Transverse colon (tissue), 4 donors: ENCODE data around the gene PLEKHG4B. TPM values are rescaled to one million over a fixed set of nuclear protein-coding genes. Genes with fewer than 3 reads are reported as not detected.

ENCODE experiments used
- DNase-seq: peaks from one replicate; pipeline ENCODE4 v3.0.0-alpha.2; 2019
- H3K27ac ChIP-seq, 4 donors: fragments of 200-600 bp; sonication (generic); 2 replicates each; pipeline ENCODE4 v1.5.1; 2016 to 2018; ENCODE audit warnings: inconsistent platforms in 4 of 4
- H3K27me3 ChIP-seq: fragments of 200-600 bp; sonication (generic); 2 replicates; pipeline ENCODE4 v1.5.1; 2017; ENCODE audit warnings: inconsistent platforms
- H3K36me3 ChIP-seq, 4 donors: fragments of 200-600 bp; sonication (generic); 2 replicates each; pipeline ENCODE4 v1.5.1; 2017 to 2019; ENCODE audit warnings: inconsistent platforms in 4 of 4
- H3K4me1 ChIP-seq, 4 donors: fragments of 200-600 bp; sonication (generic); 2 replicates each; pipeline ENCODE4 v1.5.1; 2017 to 2020; ENCODE audit warnings: inconsistent platforms in 4 of 4
- H3K4me3 ChIP-seq, 4 donors: fragments of 200-600 bp; sonication (generic); 1 replicate in 1 of 4; 2 replicates in 3 of 4; pipeline versions ENCODE4 v1.5.1 to v1.6.1; 2017 to 2019; ENCODE audit warnings: inconsistent platforms in 4 of 4
- H3K9me3 ChIP-seq, 2 donors: fragments of 200-600 bp; sonication (generic); 2 replicates each; pipeline ENCODE4 v1.5.1; 2017 to 2019; ENCODE audit warnings: inconsistent platforms in 2 of 2
- EP300 ChIP-seq: sonication (generic); formaldehyde crosslinking; IDR thresholded peaks from one replicate; pipeline ENCODE4 v1.6.1; 2017; ENCODE audit warnings: antibody characterized with exemption, low read depth
- POLR2A ChIP-seq: fragments of 450-650 bp; IDR thresholded peaks from one replicate; pipeline ENCODE4 v1.6.1; 2016; ENCODE audit warnings: antibody characterized with exemption, mild to moderate bottlenecking, moderate library complexity
- POLR2AphosphoS5 ChIP-seq, 3 donors: sonication (generic); formaldehyde crosslinking; IDR thresholded peaks; one replicate each; pipeline ENCODE4 v1.6.1; 2016; ENCODE audit warnings: antibody characterized with exemption in 3 of 3
- whole genome bisulfite sequencing, 2 donors: methylation state at CpG; one replicate each; pipeline ENCODE4 v1.1.5; 2018; ENCODE audit warnings: low coverage in 1 of 2; 5-methylcytosine and 5-hydroxymethylcytosine counted together
- in situ Hi-C, 4 donors: fragments of 200-750 bp; cut with MboI; loops; one replicate each; pipeline versions ENCODE4 v1.15.0 to v1.15.1; 2017; ENCODE audit warnings: low sequenced_read_pairs in 3 of 4, low pct_ligation_motif_present in 1 of 4, low pct_unique_long_range_greater_than_20kb in 1 of 4
- intact Hi-C: fragments of 100-400 bp; cut with DNase I; formaldehyde crosslinking; loops from one replicate; pipeline ENCODE4 v1.15.1; 2023; ENCODE audit warnings: low total_unique reads
- total RNA-seq, 4 donors: library from RNA; depleted of rRNA; stranded (reverse); fragments of >200 nt; gene quantifications; one replicate each; pipeline ENCODE4 v1.1.0, GENCODE V29; 2016
- TF ChIP-seq, protein P1 (sequence below), 5 experiments: fragments of 200-600 bp in 3 of 5; fragments of 450-650 bp in 2 of 5; sonication (generic) in 3 of 5; IDR thresholded peaks; 1 replicate in 2 of 5; 2 replicates in 3 of 5; pipeline ENCODE4 v1.5.1; 2016 to 2017; ENCODE audit warnings: antibody characterized with exemption in 5 of 5, inconsistent platforms in 3 of 5, mild to moderate bottlenecking in 2 of 5, moderate library complexity in 1 of 5

PLEKHG4B gene
- total RNA-seq, 4 donors from 2014 or later = under 0.01 to 0.40 (median under 0.01) TPM; not detected in 1

DNA sequence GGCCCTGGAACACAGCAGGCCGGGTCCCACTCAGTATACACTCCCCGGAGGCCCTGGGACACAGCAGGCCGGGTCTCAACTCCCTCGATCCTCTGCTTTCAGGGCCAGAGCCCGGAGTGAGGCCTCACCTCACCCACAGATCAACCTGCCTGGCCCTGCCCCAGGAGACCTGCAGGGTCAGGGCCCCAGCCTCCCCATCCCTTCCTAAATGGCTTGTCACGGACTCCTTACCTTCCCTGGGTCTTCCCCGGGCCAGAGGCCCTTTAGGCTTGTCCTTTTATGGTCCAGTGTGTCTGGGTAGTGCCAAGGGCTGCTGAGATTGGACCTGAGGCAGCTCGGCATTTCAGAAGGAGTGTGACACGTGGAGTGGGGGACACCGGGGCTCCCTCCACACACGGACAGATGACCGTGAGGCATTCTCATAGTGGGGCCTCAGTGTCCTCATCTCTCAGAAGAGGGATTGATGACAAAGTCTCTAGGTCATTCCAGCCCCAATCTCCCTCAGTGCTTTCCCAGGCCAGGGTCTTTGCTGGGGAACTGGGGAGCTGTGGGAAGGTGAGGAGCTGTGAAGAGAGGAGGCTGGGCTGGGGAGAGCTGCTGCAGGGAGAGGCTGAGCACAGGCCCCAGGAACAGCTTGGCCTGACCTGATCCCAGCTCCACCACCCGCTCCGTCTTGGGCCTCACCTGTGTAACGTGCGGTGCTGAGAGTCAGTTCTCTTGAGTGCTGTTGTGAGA is 18.0 kb upstream of the PLEKHG4B start:
- no peak for TF ChIP-seq POLR2AphosphoS5 (IDR thresholded peaks at IDR 0.05)
- intact Hi-C loops (no loop called here), in situ Hi-C loops (no loop called here)
- Histone ChIP-seq H3K36me3 (no peaks in the 10 kb centered on the region), H3K9me3 (no peaks in the 10 kb centered on the region), H3K4me1 (no peaks in the 10 kb centered on the region), H3K4me3 (no peak overlapping the region), H3K27me3 (peaks cover 20% of the 10 kb centered on the region), H3K27ac (no peak overlapping the region)
- WGBS, 2 donors = 60 to 92% methylated on average over 3 to 16 of the region's 16 CpGs
- no peak for DNase-seq

DNA sequence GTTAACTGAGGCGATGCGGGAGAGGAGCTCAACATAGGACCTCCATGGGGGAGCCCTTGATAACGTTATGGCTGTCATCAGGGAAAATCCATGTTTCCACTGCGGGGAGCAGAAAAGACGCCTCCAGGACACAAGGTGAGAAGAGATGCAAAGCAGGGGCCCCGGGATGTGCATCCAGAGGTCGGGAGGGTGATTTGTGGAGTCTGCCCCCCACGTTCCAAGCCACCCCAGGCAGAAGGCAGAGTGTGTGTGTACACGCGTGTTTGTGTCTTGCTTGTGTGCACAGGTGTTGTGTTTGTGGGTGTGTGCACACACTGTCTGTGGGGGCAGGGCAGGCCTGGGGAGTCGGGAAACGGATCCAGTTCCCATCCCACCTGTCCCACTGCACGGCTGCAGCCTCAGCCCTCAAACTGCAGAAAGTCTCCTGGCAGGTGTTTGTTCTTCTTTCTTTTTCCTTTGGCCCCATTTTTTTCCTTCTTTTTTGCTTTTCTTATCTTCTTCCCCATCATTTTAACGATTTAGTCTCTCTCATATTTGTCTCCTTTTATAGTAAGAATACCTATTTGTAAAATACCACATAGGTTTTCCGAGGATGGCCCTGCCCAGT is 17.4 kb upstream of the PLEKHG4B start:
- intact Hi-C loops = no loop called here

DNA sequence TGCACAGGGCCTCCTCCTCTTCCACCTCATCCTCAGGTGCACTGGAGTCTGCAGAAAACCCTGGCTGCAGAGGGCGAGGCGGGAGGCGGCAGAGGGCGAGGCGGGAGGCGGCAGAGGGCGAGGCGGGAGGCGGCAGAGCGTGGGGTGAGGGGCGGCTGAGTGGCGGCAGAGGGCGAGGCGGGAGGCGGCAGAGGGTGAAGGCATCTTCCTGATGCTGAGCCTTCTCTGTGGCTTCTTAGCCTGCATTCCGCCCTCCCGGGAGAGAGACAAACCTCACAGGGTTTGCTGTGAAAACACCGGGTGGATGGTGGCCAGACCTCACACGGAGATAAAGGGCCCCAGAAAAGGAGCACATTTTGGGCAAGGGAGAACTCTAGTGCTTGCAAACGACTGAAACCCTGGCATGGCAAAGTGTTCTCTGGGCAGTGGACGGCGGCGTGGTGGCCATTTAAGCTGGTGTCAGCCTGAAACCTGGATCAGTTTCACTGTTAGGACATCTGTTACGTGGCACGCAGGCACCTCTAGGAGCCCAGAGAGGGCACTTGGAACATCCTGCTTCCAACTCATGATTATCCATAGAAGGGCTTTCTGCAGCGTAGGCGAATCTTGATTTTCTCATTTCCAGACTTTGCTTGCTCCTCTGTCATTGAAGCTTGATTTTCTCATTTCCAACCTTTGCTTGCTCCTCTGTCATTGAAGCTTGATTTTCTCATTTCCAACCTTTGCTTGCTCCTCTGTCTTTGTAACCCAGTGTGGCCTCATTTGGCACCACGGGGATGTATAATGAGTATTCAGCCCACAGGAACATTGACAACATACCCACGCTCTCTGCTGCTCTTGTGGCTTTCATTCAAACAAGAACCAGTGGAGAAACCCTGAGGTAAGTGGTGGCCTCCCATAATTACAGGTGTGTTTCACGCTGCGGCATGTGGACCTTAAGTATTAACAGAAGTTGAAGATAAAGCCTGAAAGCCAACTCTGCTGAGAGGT is 16.3 kb upstream of the PLEKHG4B start:
- no peaks in the 10 kb centered on the region for H3K4me1 ChIP-seq
- intact Hi-C loops (no loop called here), in situ Hi-C loops (no loop called here)
- no peak for TF ChIP-seq POLR2AphosphoS5 (IDR thresholded peaks at IDR 0.05)
- TF ChIP-seq EP300 = no peak
- TF ChIP-seq POLR2A = no peak
- TF ChIP-seq, protein P1, sequence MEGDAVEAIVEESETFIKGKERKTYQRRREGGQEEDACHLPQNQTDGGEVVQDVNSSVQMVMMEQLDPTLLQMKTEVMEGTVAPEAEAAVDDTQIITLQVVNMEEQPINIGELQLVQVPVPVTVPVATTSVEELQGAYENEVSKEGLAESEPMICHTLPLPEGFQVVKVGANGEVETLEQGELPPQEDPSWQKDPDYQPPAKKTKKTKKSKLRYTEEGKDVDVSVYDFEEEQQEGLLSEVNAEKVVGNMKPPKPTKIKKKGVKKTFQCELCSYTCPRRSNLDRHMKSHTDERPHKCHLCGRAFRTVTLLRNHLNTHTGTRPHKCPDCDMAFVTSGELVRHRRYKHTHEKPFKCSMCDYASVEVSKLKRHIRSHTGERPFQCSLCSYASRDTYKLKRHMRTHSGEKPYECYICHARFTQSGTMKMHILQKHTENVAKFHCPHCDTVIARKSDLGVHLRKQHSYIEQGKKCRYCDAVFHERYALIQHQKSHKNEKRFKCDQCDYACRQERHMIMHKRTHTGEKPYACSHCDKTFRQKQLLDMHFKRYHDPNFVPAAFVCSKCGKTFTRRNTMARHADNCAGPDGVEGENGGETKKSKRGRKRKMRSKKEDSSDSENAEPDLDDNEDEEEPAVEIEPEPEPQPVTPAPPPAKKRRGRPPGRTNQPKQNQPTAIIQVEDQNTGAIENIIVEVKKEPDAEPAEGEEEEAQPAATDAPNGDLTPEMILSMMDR (IDR thresholded peaks at IDR 0.05) = no peak
- WGBS, 2 donors = 57 to 59% methylated on average over 5 to 31 of the region's 31 CpGs
- H3K9me3 ChIP-seq = no peaks in the 10 kb centered on the region
- peaks cover 20% of the 10 kb centered on the region for H3K27me3 ChIP-seq
- DNase-seq = no peak
- H3K36me3 ChIP-seq = no peaks in the 10 kb centered on the region
- no peak overlapping the region for H3K27ac ChIP-seq
- no peak overlapping the region for H3K4me3 ChIP-seq

More for the DNA sequence above, 17.4 kb upstream of the PLEKHG4B start:
- Histone ChIP-seq H3K4me1 (no peaks in the 10 kb centered on the region), H3K9me3 (no peaks in the 10 kb centered on the region), H3K36me3 (no peaks in the 10 kb centered on the region), H3K4me3 (no peak overlapping the region), H3K27me3 (peaks cover 20% of the 10 kb centered on the region), H3K27ac (no peak overlapping the region)
- 74 to 81% methylated on average over 2 to 15 of the region's 15 CpGs for WGBS, 2 donors
- in situ Hi-C loops = no loop called here
- no peak for TF ChIP-seq POLR2AphosphoS5 (IDR thresholded peaks at IDR 0.05)
- no peak for TF ChIP-seq EP300
- TF ChIP-seq, protein P1 (IDR thresholded peaks at IDR 0.05) = no peak
- TF ChIP-seq POLR2A = no peak
- no peak for DNase-seq

DNA sequence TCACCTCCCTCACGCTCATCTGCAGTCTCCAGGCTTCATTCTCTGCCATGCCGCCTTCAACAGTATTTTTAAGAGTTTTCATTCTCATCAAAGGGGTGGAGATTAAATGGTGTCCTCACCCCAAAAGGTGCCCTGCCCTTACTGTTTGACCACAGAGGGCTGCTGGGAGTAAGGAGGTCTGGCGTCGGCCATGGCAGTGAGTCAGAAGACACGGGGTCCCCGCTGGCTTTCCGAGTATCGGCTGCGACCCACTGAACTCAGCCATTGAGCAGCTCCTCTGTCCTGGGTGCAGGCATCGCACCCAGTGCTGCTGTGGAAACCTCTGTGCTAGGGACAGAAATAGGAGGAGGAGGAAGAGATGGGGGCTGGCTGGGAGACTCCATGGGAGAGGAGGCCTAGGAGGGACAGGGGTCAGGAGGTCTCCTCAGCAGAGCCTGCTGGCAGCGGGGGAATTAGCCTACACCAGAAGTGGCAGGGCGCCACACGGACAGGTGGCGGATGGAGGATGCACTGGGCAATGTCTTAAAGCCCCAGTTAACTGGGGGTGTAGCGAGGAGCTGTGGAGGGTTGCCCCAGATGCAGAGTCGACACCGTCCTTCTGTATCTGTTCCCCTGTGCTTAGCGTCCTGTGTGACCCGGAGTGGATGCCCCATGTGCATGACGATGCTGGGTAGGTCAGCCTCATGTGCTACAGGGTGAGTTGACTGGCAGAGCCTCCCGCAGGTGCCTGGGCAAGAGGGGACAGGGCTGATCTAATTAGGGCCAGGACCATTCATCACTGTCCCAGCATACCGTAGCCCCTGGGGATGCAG is 15.4 kb upstream of the PLEKHG4B start:
- H3K36me3 ChIP-seq = no peaks in the 10 kb centered on the region
- H3K27ac ChIP-seq = no peak overlapping the region
- 75 to 85% methylated on average over 8 to 22 of the region's 22 CpGs for WGBS, 2 donors
- peaks cover 21% of the 10 kb centered on the region for H3K27me3 ChIP-seq
- H3K9me3 ChIP-seq = no peaks in the 10 kb centered on the region
- no peak overlapping the region for H3K4me3 ChIP-seq
- TF ChIP-seq, protein P1 (IDR thresholded peaks at IDR 0.05) = no peak
- TF ChIP-seq POLR2A (no peak), EP300 (no peak), POLR2AphosphoS5 (IDR thresholded peaks at IDR 0.05) (no peak)
- no peaks in the 10 kb centered on the region for H3K4me1 ChIP-seq
- DNase-seq = no peak
- intact Hi-C loops = no loop called here
- in situ Hi-C loops = no loop called here
